Measurements from ENCODE around the gene FKRP.

DNA sequence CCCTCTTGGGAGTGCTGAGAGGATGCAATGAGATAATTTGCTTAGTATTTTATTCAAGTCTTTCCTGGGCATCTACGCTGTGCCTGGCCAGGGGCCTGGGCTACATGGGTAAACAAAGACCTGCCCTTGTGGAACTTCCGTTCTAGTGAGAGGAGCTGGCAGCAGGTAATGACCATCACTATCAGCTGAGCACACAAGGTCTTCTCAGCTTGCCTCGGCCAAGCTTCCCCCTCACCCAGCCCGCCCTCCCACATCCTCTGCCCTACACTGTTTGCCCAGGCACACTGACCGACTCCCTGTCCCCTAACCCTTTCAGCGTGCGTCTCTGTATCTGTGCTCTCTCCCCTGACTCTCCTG, 8.6 kb upstream of the FKRP start:
- TF ChIP-seq POLR2A (IDR thresholded peaks at IDR 0.05; ENCODE audit: low read depth, low read length) = no peak
- TF ChIP-seq POLR2AphosphoS5 (IDR thresholded peaks at IDR 0.05; ENCODE audit: low read depth, low read length) = no peak
- TF ChIP-seq TAF1 (IDR thresholded peaks at IDR 0.05; ENCODE audit: low read depth, low read length) = no peak
- TF ChIP-seq POU2F2 (IDR thresholded peaks at IDR 0.05; ENCODE audit: low read depth, low read length) = no peak
- no peak for TF ChIP-seq PAX5 (IDR thresholded peaks at IDR 0.05; ENCODE audit: insufficient read depth, low read length, severe bottlenecking)
- no peak for TF ChIP-seq SPI1 (IDR thresholded peaks at IDR 0.05; ENCODE audit: low read depth, low read length)
